ENCODE results near the gene LPP.

The LPP gene

GRCh38 chr3:188534633-188535032 is 380.7 kb downstream of the LPP start:
- no peak overlapping the region for H3K4me3 ChIP-seq (ENCODE audit: low read depth, low read length)
- no peak for DNase-seq (ENCODE audit: low read depth)

- H3K4me3 ChIP-seq (ENCODE audit: low read depth, low read length), result no peak overlapping the region
- DNase-seq (ENCODE audit: low read depth), result no peak
These were observed 383.6 kb downstream of the LPP start for GRCh38 chr3:188537606-188538005.

GRCh38 chr3:188539037-188539436 is 385.1 kb downstream of the LPP start:
- no peak for DNase-seq (ENCODE audit: low read depth)
- H3K4me3 ChIP-seq (ENCODE audit: low read depth, low read length), result no peak overlapping the region

- no peak for DNase-seq (ENCODE audit: low read depth)
- H3K4me3 ChIP-seq (ENCODE audit: low read depth, low read length), result no peak overlapping the region
These were observed 385.8 kb downstream of the LPP start for GRCh38 chr3:188539631-188540194.

- no peak overlapping the region for H3K4me3 ChIP-seq (ENCODE audit: low read depth, low read length)
- no peak for DNase-seq (ENCODE audit: low read depth)
These were observed 388.2 kb downstream of the LPP start for GRCh38 chr3:188542196-188542595.

GRCh38 chr3:188544012-188544411 is 390.1 kb downstream of the LPP start:
- no peak overlapping the region for H3K4me3 ChIP-seq (ENCODE audit: low read depth, low read length)
- DNase-seq (ENCODE audit: low read depth), result no peak

- H3K4me3 ChIP-seq (ENCODE audit: low read depth, low read length), result no peak overlapping the region
- no peak for DNase-seq (ENCODE audit: low read depth)
These were observed 393.1 kb downstream of the LPP start for GRCh38 chr3:188546835-188547670.

GRCh38 chr3:188553569-188553968 is 399.6 kb downstream of the LPP start:
- no peak overlapping the region for H3K4me3 ChIP-seq (ENCODE audit: low read depth, low read length)
- no peak for DNase-seq (ENCODE audit: low read depth)

GRCh38 chr3:188554404-188554803 is 400.4 kb downstream of the LPP start:
- no peak overlapping the region for H3K4me3 ChIP-seq (ENCODE audit: low read depth, low read length)
- peak; percentile 63 for DNase-seq (ENCODE audit: low read depth)

- DNase-seq (ENCODE audit: low read depth), result no peak
- no peak overlapping the region for H3K4me3 ChIP-seq (ENCODE audit: low read depth, low read length)
These were observed 403.3 kb downstream of the LPP start for GRCh38 chr3:188557235-188557634.

GRCh38 chr3:188558343-188559071 is 404.6 kb downstream of the LPP start:
- no peak for DNase-seq (ENCODE audit: low read depth)
- H3K4me3 ChIP-seq (ENCODE audit: low read depth, low read length), result no peak overlapping the region

- no peak for DNase-seq (ENCODE audit: low read depth)
- no peak overlapping the region for H3K4me3 ChIP-seq (ENCODE audit: low read depth, low read length)
These were observed 405.1 kb downstream of the LPP start for GRCh38 chr3:188559072-188559429.

- DNase-seq (ENCODE audit: low read depth), result no peak
- no peak overlapping the region for H3K4me3 ChIP-seq (ENCODE audit: low read depth, low read length)
These were observed 405.9 kb downstream of the LPP start for GRCh38 chr3:188559856-188560255.

- no peak for DNase-seq (ENCODE audit: low read depth)
- no peak overlapping the region for H3K4me3 ChIP-seq (ENCODE audit: low read depth, low read length)
These were observed 408.2 kb downstream of the LPP start for GRCh38 chr3:188562144-188562543.

- DNase-seq (ENCODE audit: low read depth), result no peak
- no peak overlapping the region for H3K4me3 ChIP-seq (ENCODE audit: low read depth, low read length)
These were observed 413.7 kb downstream of the LPP start for GRCh38 chr3:188567478-188568195.

- H3K4me3 ChIP-seq (ENCODE audit: low read depth, low read length), result no peak overlapping the region
- no peak for DNase-seq (ENCODE audit: low read depth)
These were observed 414.8 kb downstream of the LPP start for GRCh38 chr3:188568736-188569135.

- DNase-seq (ENCODE audit: low read depth), result no peak
These were observed 417.7 kb downstream of the LPP start for GRCh38 chr3:188571531-188572095.

GRCh38 chr3:188573291-188573940 is 419.5 kb downstream of the LPP start:
- H3K4me3 ChIP-seq (ENCODE audit: low read depth, low read length), result no peak overlapping the region
- no peak for DNase-seq (ENCODE audit: low read depth)

More at GRCh38 chr3:188571531-188572095, 417.7 kb downstream of the LPP start:
- H3K4me3 ChIP-seq (ENCODE audit: low read depth, low read length), result no peak overlapping the region

- no peak overlapping the region for H3K4me3 ChIP-seq (ENCODE audit: low read depth, low read length)
- no peak for DNase-seq (ENCODE audit: low read depth)
These were observed 420.0 kb downstream of the LPP start for GRCh38 chr3:188573956-188574355.

Data from skeletal muscle cell (primary cell).